HG03196 (cell line): Measurements from ENCODE around the gene ENPP1.

ENCODE experiments used
- ATAC-seq: cut with Tn5 transposase; IDR thresholded peaks from one replicate; pipeline ENCODE4 v1.9.1; 2021; ENCODE audit not compliant: unreplicated experiment

ENPP1 gene

GRCh38 chr6:131807644-131808459 lies at the start of gene ENPP1:
Gene ENPP1 (plus strand): TSS chr6:131808020. CDS start chr6:131808036, 16 bp downstream.
- no peak for ATAC-seq

GRCh38 chr6:131758920-131759319 lies 48.9 kb upstream of the ENPP1 start:
- no peak for ATAC-seq

- no peak for ATAC-seq
Observed at GRCh38 chr6:131761060-131761761, 46.6 kb upstream of the ENPP1 start.

GRCh38 chr6:131761762-131762067 lies 46.1 kb upstream of the ENPP1 start:
- ATAC-seq, result no peak

- ATAC-seq, result no peak
Observed at GRCh38 chr6:131762984-131763383, 44.8 kb upstream of the ENPP1 start.

GRCh38 chr6:131763749-131764148 lies 44.1 kb upstream of the ENPP1 start:
- no peak for ATAC-seq

GRCh38 chr6:131764350-131764749 lies 43.5 kb upstream of the ENPP1 start:
- ATAC-seq, result no peak

- no peak for ATAC-seq
Observed at GRCh38 chr6:131765081-131765803, 42.6 kb upstream of the ENPP1 start.

DNA sequence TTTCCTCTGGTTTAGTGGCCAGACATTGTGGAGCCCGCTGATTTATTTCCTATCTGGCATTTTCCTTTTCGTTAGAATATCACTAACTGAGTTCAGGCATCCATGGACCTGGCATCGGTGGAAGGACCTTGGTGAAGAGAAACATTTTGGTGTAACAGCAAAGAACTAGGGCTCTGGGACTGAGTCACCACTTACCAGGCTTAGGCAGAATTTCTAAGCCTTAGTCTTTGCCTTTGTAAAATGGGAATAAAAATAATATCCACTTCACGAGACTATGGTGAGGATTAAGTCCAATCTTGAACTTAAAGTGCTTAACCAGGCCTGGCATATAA lies 42.0 kb upstream of the ENPP1 start:
- ATAC-seq, result no peak

DNA sequence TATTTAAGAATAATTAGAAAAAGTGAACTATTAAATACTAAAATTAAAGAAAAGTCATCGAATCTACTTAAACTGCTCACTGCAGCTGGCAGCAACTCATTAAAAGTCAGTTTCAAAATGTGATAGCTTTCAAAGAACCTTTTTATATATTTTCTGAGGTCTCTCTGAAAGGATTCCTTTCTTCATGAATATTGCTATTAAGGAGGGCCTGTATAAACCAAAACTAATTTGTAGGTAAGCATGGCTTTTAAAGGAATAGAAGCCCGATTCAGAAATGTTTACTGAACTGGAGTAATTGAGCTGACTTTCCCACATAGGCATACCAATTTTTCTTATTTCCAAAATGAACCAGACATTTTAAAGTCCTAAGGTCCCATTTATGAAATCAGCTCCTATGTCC lies 41.2 kb upstream of the ENPP1 start:
- ATAC-seq, result no peak

DNA sequence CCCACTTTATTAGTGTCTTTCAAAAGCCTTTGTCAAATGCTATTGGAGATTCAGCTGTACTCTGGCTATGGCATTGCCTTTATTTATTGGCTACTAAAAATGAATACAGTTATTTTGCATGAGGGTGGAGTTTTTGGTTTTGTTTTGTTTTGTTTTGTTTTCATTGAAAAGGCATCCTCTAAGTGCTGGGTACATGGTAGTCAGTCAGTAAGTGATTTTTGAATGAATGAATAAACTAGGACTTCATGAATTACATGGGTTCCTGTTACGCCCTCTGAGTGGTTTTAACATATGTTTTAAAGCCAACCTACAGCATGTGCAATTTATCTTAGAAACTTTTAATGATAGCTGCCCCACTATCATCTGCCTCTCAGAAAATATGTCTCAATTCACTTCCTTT lies 38.9 kb upstream of the ENPP1 start:
- no peak for ATAC-seq

DNA sequence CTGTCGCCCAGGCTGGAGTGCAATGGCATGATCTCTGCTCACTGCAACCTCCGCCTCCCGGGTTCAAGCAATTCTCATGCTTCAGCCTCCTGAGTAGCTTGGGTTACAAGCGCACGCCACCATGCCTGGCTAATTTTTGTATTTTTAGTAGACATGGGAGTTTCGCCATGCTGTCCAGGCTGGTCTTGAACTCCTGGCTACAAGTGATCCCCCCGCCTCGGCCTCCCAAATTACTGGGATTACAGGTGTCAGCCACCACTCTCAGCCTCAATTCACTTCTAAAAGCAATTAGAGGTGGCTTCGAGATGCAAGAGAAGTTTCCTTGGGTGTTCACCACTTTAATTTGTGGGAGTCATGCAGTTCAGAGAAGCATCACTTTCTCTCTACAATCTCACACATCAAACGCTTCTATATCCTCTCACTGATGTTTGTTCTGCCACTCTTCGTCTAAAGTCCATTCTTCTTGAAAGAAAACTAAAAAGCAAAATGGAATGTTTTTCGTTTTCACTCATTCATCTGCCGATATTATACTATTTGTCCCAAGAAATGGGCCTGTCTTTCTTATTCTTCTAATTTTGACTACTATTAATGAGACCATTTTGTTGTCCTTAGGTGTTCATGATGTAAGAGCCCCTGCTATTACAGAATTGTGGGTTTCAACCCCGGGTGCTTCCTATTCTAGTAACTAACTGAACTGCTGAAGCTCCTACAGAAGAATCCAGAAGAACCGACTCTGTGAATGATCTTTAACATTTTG lies 38.3 kb upstream of the ENPP1 start:
- ATAC-seq, result no peak

DNA sequence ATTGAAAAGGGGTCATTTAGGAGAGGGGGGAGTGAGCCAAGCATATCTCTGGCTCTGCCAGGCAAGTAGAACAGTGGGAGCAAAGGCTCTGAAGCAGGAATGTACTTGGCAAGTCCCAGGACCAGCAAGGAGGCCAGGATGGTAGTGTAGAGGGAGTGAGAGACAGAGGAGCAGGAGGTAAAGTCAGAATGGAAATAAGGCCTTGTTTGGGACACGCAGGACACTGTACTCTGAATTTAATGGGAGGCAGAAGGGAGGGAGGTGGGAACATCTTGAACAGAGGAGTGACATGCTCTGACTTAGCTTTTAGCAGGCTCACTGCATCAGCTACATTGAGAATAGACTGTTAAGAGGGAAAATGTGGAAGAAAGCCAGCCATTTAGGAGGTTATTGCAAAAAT lies 37.0 kb upstream of the ENPP1 start:
- ATAC-seq, result no peak

- ATAC-seq, result no peak
Observed at GRCh38 chr6:131773284-131773950, 34.4 kb upstream of the ENPP1 start.

DNA sequence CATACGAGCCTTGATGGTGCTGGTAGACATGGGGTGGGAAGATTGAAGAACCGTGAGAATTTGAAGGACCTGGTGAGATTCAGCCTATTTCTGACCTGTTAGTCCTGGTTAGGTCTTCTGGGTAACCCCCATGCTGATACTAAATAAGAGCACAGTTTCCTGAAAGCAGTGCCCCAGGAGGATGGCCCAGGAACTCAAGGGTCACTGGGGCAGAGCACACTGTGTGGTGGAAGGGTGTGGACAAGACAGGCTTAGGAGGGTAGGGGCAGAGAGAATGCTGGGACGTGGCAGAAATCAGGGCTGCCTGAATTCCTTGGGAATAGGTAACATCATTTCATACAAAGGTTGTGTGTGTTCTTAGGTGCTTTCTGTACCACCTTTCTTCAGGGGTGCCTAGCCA lies 31.9 kb upstream of the ENPP1 start:
- no peak for ATAC-seq

GRCh38 chr6:131776985-131777384 lies 30.8 kb upstream of the ENPP1 start:
- ATAC-seq, result no peak

- ATAC-seq, result no peak
Observed at GRCh38 chr6:131778169-131778568, 29.7 kb upstream of the ENPP1 start.

GRCh38 chr6:131779304-131779703 lies 28.5 kb upstream of the ENPP1 start:
- ATAC-seq, result no peak

GRCh38 chr6:131780600-131780999 lies 27.2 kb upstream of the ENPP1 start:
- ATAC-seq, result no peak

DNA sequence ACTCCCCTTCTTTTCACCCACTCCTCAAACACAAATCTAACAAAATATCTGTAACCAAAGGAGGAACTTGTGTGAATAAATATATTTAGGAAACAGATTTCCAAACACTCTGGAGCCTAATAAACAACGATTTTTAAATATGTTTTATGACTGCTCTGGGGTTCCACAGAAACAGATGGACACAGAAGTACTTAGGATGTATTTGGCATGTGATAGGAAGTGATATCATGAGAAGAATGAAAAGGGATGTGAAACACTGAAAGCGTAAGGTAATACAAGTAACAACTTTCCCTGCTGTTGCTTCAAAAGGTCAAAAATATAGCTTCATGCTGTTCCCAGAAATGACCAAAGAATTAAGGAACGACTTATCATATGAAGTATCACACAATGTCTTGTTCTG lies 26.1 kb upstream of the ENPP1 start:
- no peak for ATAC-seq

DNA sequence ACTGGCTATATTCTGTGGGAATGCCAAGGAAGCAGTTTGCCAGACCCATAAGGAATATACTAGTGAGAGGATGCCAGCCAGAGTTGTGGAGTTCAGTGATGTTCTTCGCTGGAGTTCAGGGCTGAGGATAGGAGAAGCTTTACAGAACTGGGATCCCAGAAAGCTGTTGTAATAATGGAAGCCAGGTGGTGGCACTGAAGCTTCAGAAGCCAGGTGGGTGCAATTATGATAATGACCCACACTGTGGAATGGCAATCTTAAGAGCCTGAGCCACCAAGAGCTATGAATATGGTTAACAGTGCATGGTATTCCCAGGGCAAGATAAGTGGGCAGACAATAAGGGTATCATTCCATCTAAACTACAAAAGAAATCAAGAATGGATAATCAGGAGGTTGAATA lies 25.1 kb upstream of the ENPP1 start:
- no peak for ATAC-seq
